K562 (cell line): ENCODE data around the gene MRPS10. TPM values are rescaled to one million over a fixed set of nuclear protein-coding genes. Genes with fewer than 3 reads are reported as not detected.

Source experiments
- ATAC-seq: fragments of 200-7000 bp; cut with Tn5 transposase; 3 replicates; pipeline ENCODE4 v1.9.1; 2020; ENCODE audit warnings: moderate library complexity
- BruUV-seq: library from RNA; stranded (reverse); fragments of 400-500 nt; replicated peaks from 2 replicates; lab custom pipeline; 2021; lab: Mats Ljungman, UMichigan
- CTCF ChIA-PET: fragments of 300-600 bp; formaldehyde crosslinking; extraction: SDS; loops from one replicate; lab custom pipeline; 2021; ENCODE audit warnings: low intra/inter-chr PET ratio; lab: Yijun Ruan, JAX
- POLR2A ChIA-PET: fragments of 300-600, 350-650 bp; sonication (Branson Sonifier 250); formaldehyde crosslinking; extraction: SDS; loops from one replicate; lab custom pipeline; 2021; ENCODE audit warnings: antibody characterized with exemption, inconsistent platforms; lab: Yijun Ruan, JAX
- DNase-seq, 4 experiments: peaks; one replicate each; pipeline versions ENCODE4 v3.0.0 to v3.0.0-alpha.2; 2011 to 2018; ENCODE audit warnings: low spot score in 3 of 4, mixed read lengths in 3 of 4; ENCODE audit errors: extremely low read depth in 1 of 4
- FAIRE-seq: peaks from 2 replicates; lab custom pipeline; 2011; peaks lifted over from hg19 to GRCh38; lab: Jason Lieb, UNC
- H2AFZ ChIP-seq: 2 replicates; pipeline ENCODE4 v1.6.0; 2011; ENCODE audit warnings: low read depth, low read length, control low read depth, inconsistent platforms
- H3K27ac ChIP-seq: fragments of 200-600 bp; 3 replicates; pipeline ENCODE4 v1.8.0; 2011; ENCODE audit warnings: low read depth, mild to moderate bottlenecking, control low read depth, inconsistent platforms, low read length, moderate library complexity, mixed read lengths; ENCODE audit errors: extremely low read depth
- H3K27me3 ChIP-seq, 2 experiments: fragments of 300-600 bp in 1 of 2; 2 replicates in 1 of 2; 3 replicates in 1 of 2; pipeline versions ENCODE4 v1.6.0 to v1.8.0; 2011; ENCODE audit warnings: inconsistent platforms in 2 of 2, low read length in 2 of 2, mild to moderate bottlenecking in 1 of 2, mixed read lengths in 1 of 2, moderate library complexity in 1 of 2; ENCODE audit not compliant: control insufficient read depth in 2 of 2, insufficient read depth in 2 of 2
- H3K36me3 ChIP-seq: fragments of 300-600 bp; 3 replicates; pipeline ENCODE4 v1.8.0; 2011; ENCODE audit warnings: mild to moderate bottlenecking, low read length, inconsistent platforms; ENCODE audit not compliant: control insufficient read depth, insufficient read depth
- H3K4me1 ChIP-seq, 2 experiments: fragments of 200-600 bp in 1 of 2; replicated peaks in 1 of 2; 2 replicates in 1 of 2; 3 replicates in 1 of 2; pipeline versions ENCODE4 v1.5.1 to v1.8.0; 2011; ENCODE audit warnings: inconsistent platforms in 2 of 2, low read length in 2 of 2, mild to moderate bottlenecking in 1 of 2, mixed read lengths in 1 of 2, moderate library complexity in 1 of 2; ENCODE audit not compliant: control insufficient read depth in 2 of 2, insufficient read depth in 2 of 2
- H3K4me2 ChIP-seq: 2 replicates; pipeline ENCODE4 v1.6.1; 2011; ENCODE audit warnings: low read length, control low read depth, inconsistent platforms, mixed read lengths; ENCODE audit not compliant: insufficient read depth
- H3K4me3 ChIP-seq: fragments of 200-600 bp; sonication (generic), shearing (Covaris generic); 2 replicates; pipeline ENCODE4 v1.5.1; 2016; ENCODE audit warnings: control low read depth, inconsistent platforms
- H3K79me2 ChIP-seq: fragments of 200-600 bp; 3 replicates; pipeline ENCODE4 v1.8.0; 2011; ENCODE audit warnings: low read length, inconsistent platforms; ENCODE audit not compliant: control insufficient read depth, insufficient read depth
- H3K9ac ChIP-seq, 2 experiments: 2 replicates each; pipeline versions ENCODE4 v1.6.0 to v1.6.1; 2011; ENCODE audit warnings: low read depth in 2 of 2, low read length in 2 of 2, control low read depth in 1 of 2, inconsistent platforms in 1 of 2, mild to moderate bottlenecking in 1 of 2, mixed read lengths in 1 of 2; ENCODE audit not compliant: insufficient read depth in 1 of 2
- H3K9me1 ChIP-seq: one replicate; pipeline ENCODE4 v1.6.0; 2011; ENCODE audit warnings: inconsistent platforms, mild to moderate bottlenecking, low read length, moderate library complexity; ENCODE audit not compliant: control insufficient read depth, insufficient read depth
- H3K9me3 ChIP-seq: replicated peaks from 2 replicates; pipeline ENCODE4 v1.5.1; 2011; ENCODE audit warnings: low read depth, low read length, inconsistent platforms; ENCODE audit not compliant: control insufficient read depth, insufficient read depth
- H4K20me1 ChIP-seq: replicated peaks from 2 replicates; pipeline ENCODE4 v1.6.1; 2011; ENCODE audit warnings: low read length, inconsistent platforms, mixed read lengths; ENCODE audit not compliant: control insufficient read depth, insufficient read depth
- FOSL1 ChIP-seq: fragments of 200-800 bp; sonication (Bioruptor generic); conservative IDR thresholded peaks from 2 replicates; pipeline ENCODE4 v1.6.1; 2016; ENCODE audit warnings: missing genetic modification characterization, missing compliant biosample characterization
- HEY1 ChIP-seq: fragments of 250-450 bp; sonication (Bioruptor Pico); IDR thresholded peaks from 2 replicates; pipeline ENCODE4 v1.5.0; 2020; ENCODE audit warnings: mild to moderate bottlenecking, moderate library complexity, borderline replicate concordance
- JUND ChIP-seq, 2 experiments: IDR thresholded peaks; 2 replicates in 1 of 2; 3 replicates in 1 of 2; pipeline ENCODE4 v1.6.1; 2011; ENCODE audit warnings: borderline replicate concordance in 2 of 2, low read depth in 2 of 2, low read length in 2 of 2, improper control_type of control experiment in 1 of 2, missing biosample characterization in 1 of 2, missing genetic modification characterization in 1 of 2, missing genetic modification reagents in 1 of 2
- SP1 ChIP-seq: sonication (generic); formaldehyde crosslinking; IDR thresholded peaks from 2 replicates; pipeline ENCODE4 v1.8.1; 2022; ENCODE audit warnings: mild to moderate bottlenecking, missing genetic modification reagents
- ZNF384 ChIP-seq: IDR thresholded peaks from 2 replicates; pipeline ENCODE4 v1.6.1; 2012; ENCODE audit warnings: low read depth, low read length, improper control_type of control experiment
- WGBS: fragments of 100-300 bp; shearing (Covaris generic); methylation state at CpG from one replicate; pipeline ENCODE4 v1.1.6; 2016; ENCODE audit warnings: low coverage, mixed read lengths; ENCODE audit not compliant: insufficient coverage; ENCODE audit errors: missing lambda C conversion rate; 5-methylcytosine and 5-hydroxymethylcytosine counted together
- in situ Hi-C: fragments of 300-500 bp; cut with MboI; formaldehyde crosslinking; loops from 4 replicates; pipeline ENCODE4 v1.15.0; 2018; ENCODE audit warnings: inconsistent platforms, mixed read lengths
- intact Hi-C: fragments of 100-400 bp; cut with micrococcal nuclease; formaldehyde crosslinking; loops from 2 replicates; pipeline ENCODE4 v1.14.2; 2022
- polyA plus RNA-seq, 8 experiments: library from polyadenylated mRNA; depleted of rRNA in 4 of 8; stranded (reverse) in 5 of 8; unstranded in 3 of 8; fragments of >200 nt; fragmentation: Nextera tagmentation in 2 of 8; fragmentation: Illumina TruSeq in 1 of 8; extraction: Ambion mirVana in 2 of 8; extraction: Trizol in 1 of 8; gene quantifications; 2 replicates each; pipeline versions ENCODE4 v1.2.1 to v1.2.3, GENCODE V29; 2011 to 2014; ENCODE audit warnings: inconsistent platforms in 1 of 8, missing spikeins in 1 of 8
- total RNA-seq, 7 experiments: library from RNA; depleted of rRNA in 6 of 7; stranded (reverse); fragments of >200 nt in 6 of 7; fragmentation: Illumina TruSeq in 2 of 7; extraction: Trizol in 2 of 7; gene quantifications; 2 replicates each; pipeline versions ENCODE4 v1.2.1 to v1.2.3, GENCODE V29; 2011 to 2021; ENCODE audit warnings: low replicate concordance in 1 of 7

The MRPS10 gene
- total and polyA plus RNA-seq, 9 of the 15 experiments (the other 6 are each of a cell fraction or from before 2014, with no cell fraction given), result 48.6 to 166 (median 93.7) TPM

- Histone ChIP-seq H3K4me1 (peaks cover 4% of the 10 kb centered on the region in 2 experiments; a peak in 3 of 5 replicates), H2AFZ (peak overlapping the region; percentile 23; the same call in 1 of the 2 replicates), H3K4me2 (no peak overlapping the region), H3K9me1 (no peaks in the 10 kb centered on the region), H3K79me2 (no peaks in the 10 kb centered on the region), H3K9me3 (no peaks in the 10 kb centered on the region), H3K4me3 (no peak overlapping the region), H4K20me1 (no peaks in the 10 kb centered on the region), H3K27ac (no peak overlapping the region), H3K9ac (no peak overlapping the region), H3K36me3 (no peaks in the 10 kb centered on the region), H3K27me3 (peaks cover 9 to 10% of the 10 kb centered on the region in 2 experiments; a peak in 4 of 5 replicates)
- POLR2A ChIA-PET, result interaction anchor here (1.1 kb wide), 3 partner anchors 12 to 136 kb away, joined by 3 to 4 read pairs (median 4); no protein-coding TSS in a partner anchor
- FAIRE-seq (no peak), ATAC-seq (peak; percentile 39; the same call in 2 of the 3 replicates), DNase-seq (no peak)
- intact Hi-C loops (no loop called here), in situ Hi-C loops (no loop called here)
- 20% methylated on average over 7 of the region's 7 CpGs for WGBS
- no TSS peak for BruUV-seq
- no peak for TF ChIP-seq SP1
- peak; percentile 18; the same call in 1 of the 2 replicates for TF ChIP-seq JUND (IDR thresholded peaks at IDR 0.05; ENCODE audit: borderline replicate concordance, low read depth, low read length)
- 0 out of 3 replicates have a peak, but pooled peaks have one; percentile 30 for TF ChIP-seq JUND (tag; IDR thresholded peaks at IDR 0.05; ENCODE audit: borderline replicate concordance, low read depth, low read length)
- TF ChIP-seq ZNF384, result peak; percentile 46; the same call in 1 of the 2 replicates
- no peak for TF ChIP-seq HEY1 (CRISPR knock-in tag)
- peak; percentile 70 for TF ChIP-seq FOSL1
- CTCF ChIA-PET, result no interaction called here
These were observed 22.2 kb upstream of the MRPS10 start for GRCh38 chr6:42239736-42240375.
